Epidermal melanocyte (primary cell): Measurements from ENCODE around the gene SRPK1.

ENCODE experiments used
- DNase-seq: peaks from one replicate; pipeline ENCODE4 v3.0.0; 2011; ENCODE audit warnings: low spot score; ENCODE audit not compliant: insufficient read length

Gene SRPK1

DNA sequence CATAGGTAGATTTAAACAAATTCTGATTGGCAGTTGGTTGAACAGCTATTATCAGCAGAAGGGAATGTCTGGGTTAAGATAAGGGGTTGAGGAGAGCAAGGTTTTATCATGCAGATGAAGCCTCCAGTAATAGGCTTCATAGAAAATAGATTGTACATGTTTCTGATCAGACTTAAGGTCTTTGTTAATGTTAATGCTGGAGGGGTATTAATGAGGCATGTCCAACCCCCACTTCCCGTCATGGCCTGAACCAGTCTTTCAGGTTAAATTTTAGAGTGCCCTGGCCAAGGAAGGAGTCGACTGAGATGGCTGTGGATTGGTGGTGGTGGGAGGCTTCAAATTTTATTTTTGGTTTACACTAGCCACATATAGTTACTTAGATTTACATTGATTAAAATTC lies 136.7 kb downstream of the SRPK1 start:
- peak; percentile 5 for DNase-seq
